Thoracic aorta (tissue), 2 donors: Measurements from ENCODE around the gene OTUD4. TPM values are rescaled to one million over a fixed set of nuclear protein-coding genes. Genes with fewer than 3 reads are reported as not detected.

Experiments
- ATAC-seq: fragments of 150-250 bp; one replicate; pipeline ENCODE4 v1.8.0; 2017; ENCODE audit warnings: low read depth; ENCODE audit not compliant: insufficient number of reproducible peaks, low FRiP score
- DNase-seq: peaks from one replicate; pipeline ENCODE4 v3.0.0-alpha.2; 2020; ENCODE audit warnings: low spot score
- H3K27ac ChIP-seq, 2 donors: fragments of 200-600 bp; sonication (generic); 1 replicate in 1 of 2; 2 replicates in 1 of 2; pipeline ENCODE4 v1.5.1; 2016; ENCODE audit warnings: mild to moderate bottlenecking in 2 of 2, moderate library complexity in 2 of 2
- H3K27me3 ChIP-seq: fragments of 200-600 bp; sonication (generic); replicated peaks from 2 replicates; pipeline ENCODE4 v1.6.0; 2016; ENCODE audit warnings: mild to moderate bottlenecking; ENCODE audit not compliant: insufficient read depth
- H3K36me3 ChIP-seq: fragments of 200-600 bp; sonication (generic); one replicate; pipeline ENCODE4 v1.5.1; 2016
- H3K4me1 ChIP-seq, 2 donors: fragments of 200-600 bp; sonication (generic); 1 replicate in 1 of 2; 2 replicates in 1 of 2; pipeline versions ENCODE4 v1.5.1 to v1.6.0; 2016; ENCODE audit warnings: low read depth in 2 of 2, mild to moderate bottlenecking in 1 of 2; ENCODE audit not compliant: control insufficient read depth in 1 of 2
- H3K4me3 ChIP-seq: fragments of 200-600 bp; sonication (generic); 2 replicates; pipeline ENCODE4 v1.5.1; 2016; ENCODE audit warnings: mild to moderate bottlenecking
- H3K9me3 ChIP-seq: fragments of 200-600 bp; sonication (generic); 2 replicates; pipeline ENCODE4 v1.5.1; 2016
- total RNA-seq, 2 donors: library from RNA; depleted of rRNA; stranded (reverse); fragments of >200 nt; gene quantifications; one replicate each; pipeline versions ENCODE4 v1.1.0 to v1.2.3, GENCODE V29; 2016
- TF ChIP-seq, protein P1 (sequence below): fragments of 200-600 bp; sonication (generic); IDR thresholded peaks from one replicate; pipeline ENCODE4 v1.5.1; 2019; ENCODE audit warnings: antibody characterized with exemption

The OTUD4 gene
- total RNA-seq, 2 donors from 2014 or later = 46.7 to 57.2 TPM

DNA sequence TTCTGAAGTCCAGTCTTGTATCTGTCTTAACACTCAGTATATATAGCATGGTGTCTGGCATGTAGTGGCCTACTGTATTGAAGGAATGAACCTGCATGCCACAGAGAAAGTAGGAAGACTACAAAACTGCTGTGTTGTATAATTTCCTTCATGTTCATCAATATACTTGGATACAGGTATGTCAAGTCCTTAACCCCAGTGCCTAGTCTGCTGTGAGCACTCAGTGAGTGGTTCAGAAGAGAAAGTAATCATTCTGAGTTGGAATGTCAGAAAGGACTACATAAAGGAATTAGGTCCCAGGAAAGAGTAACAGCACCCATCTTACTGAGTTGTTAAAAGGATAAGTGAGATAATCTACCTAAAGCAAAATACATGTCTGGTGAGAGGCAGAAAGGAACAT lies 50.3 kb downstream of the OTUD4 start:
- no peak for DNase-seq
- Histone ChIP-seq H3K36me3 (peaks cover 13% of the 10 kb centered on the region), H3K9me3 (no peaks in the 10 kb centered on the region), H3K27me3 (no peaks in the 10 kb centered on the region), H3K27ac (peak overlapping the region; percentile 31 to 46), H3K4me1 (peaks cover 4 to 12% of the 10 kb centered on the region in 2 donors), H3K4me3 (no peak overlapping the region)
- TF ChIP-seq, protein P1, sequence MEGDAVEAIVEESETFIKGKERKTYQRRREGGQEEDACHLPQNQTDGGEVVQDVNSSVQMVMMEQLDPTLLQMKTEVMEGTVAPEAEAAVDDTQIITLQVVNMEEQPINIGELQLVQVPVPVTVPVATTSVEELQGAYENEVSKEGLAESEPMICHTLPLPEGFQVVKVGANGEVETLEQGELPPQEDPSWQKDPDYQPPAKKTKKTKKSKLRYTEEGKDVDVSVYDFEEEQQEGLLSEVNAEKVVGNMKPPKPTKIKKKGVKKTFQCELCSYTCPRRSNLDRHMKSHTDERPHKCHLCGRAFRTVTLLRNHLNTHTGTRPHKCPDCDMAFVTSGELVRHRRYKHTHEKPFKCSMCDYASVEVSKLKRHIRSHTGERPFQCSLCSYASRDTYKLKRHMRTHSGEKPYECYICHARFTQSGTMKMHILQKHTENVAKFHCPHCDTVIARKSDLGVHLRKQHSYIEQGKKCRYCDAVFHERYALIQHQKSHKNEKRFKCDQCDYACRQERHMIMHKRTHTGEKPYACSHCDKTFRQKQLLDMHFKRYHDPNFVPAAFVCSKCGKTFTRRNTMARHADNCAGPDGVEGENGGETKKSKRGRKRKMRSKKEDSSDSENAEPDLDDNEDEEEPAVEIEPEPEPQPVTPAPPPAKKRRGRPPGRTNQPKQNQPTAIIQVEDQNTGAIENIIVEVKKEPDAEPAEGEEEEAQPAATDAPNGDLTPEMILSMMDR = no peak
- no peak for ATAC-seq

DNA sequence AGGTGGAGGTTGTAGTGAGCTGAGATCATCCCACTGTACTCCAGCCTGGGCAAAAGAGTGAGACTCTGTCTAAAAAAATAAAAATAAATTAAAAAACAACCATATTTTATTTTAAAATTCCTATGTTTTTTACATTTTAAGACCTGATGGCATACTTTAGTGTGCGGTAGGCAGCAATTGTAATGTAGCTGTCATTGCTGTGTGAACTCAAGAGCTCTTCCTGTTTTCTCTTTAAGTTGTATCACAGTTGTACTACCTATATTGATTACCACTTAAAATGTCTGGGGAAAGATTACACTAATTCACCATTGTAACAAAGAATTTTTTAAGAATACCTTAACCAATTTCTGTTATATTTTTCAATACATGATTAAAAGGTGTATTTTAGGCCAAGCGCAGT lies 55.0 kb downstream of the OTUD4 start:
- no peaks in the 10 kb centered on the region for H3K9me3 ChIP-seq
- H3K4me1 ChIP-seq = no peaks in the 10 kb centered on the region
- peaks cover 22% of the 10 kb centered on the region for H3K36me3 ChIP-seq
- no peak overlapping the region for H3K4me3 ChIP-seq
- H3K27me3 ChIP-seq = no peaks in the 10 kb centered on the region
- H3K27ac ChIP-seq = no peak overlapping the region
- TF ChIP-seq, protein P1 = no peak
- DNase-seq = no peak
- ATAC-seq = no peak

DNA sequence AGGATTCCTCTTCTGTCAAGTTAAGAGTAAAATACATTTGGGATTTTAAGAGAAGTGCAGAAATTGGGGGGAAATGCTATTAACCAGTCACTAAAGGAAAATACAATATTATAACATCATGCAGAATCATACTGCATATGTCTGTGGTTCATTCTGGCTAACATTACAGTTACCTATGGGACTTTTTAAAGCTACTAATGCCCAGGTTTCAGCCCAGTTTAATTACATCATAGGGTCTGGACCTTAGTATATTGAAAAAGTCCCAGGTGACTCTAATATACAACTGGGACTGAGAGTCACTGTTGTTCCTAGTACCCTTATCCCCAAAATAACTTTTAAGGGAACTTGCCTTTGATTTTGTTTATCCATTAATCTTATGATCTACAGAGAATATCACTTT lies 72.3 kb downstream of the OTUD4 start:
- peaks cover 39% of the 10 kb centered on the region for H3K36me3 ChIP-seq
- H3K4me3 ChIP-seq = no peak overlapping the region
- ATAC-seq = no peak
- TF ChIP-seq, protein P1 = no peak
- H3K9me3 ChIP-seq = no peaks in the 10 kb centered on the region
- H3K27ac ChIP-seq = no peak overlapping the region
- no peaks in the 10 kb centered on the region for H3K27me3 ChIP-seq
- H3K4me1 ChIP-seq = peaks cover 0 to 2% of the 10 kb centered on the region in 2 donors
- no peak for DNase-seq

DNA sequence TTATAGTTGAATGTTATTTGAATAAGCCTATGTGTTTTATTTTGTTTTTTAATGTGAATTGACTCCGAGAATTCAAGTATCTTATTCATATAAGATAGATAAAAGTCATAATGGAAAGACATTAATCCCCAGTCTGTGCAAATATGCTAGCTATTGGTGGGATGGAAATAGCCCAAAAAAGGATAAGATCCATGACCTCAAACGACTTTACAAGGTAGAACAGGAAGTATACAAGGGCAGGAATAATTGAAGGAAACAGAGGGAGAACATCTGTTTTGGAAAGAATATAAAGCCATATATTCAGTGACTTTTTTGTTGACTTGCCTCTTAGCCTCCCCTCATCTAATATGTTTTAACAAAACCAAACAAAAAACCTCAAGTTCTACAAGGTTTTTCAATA lies 73.3 kb downstream of the OTUD4 start:
- Histone ChIP-seq H3K36me3 (peaks cover 31% of the 10 kb centered on the region), H3K27me3 (no peaks in the 10 kb centered on the region), H3K4me3 (no peak overlapping the region), H3K27ac (no peak overlapping the region), H3K4me1 (peaks cover 0 to 9% of the 10 kb centered on the region in 2 donors), H3K9me3 (no peaks in the 10 kb centered on the region)
- ATAC-seq = no peak
- TF ChIP-seq, protein P1 = no peak
- no peak for DNase-seq

DNA sequence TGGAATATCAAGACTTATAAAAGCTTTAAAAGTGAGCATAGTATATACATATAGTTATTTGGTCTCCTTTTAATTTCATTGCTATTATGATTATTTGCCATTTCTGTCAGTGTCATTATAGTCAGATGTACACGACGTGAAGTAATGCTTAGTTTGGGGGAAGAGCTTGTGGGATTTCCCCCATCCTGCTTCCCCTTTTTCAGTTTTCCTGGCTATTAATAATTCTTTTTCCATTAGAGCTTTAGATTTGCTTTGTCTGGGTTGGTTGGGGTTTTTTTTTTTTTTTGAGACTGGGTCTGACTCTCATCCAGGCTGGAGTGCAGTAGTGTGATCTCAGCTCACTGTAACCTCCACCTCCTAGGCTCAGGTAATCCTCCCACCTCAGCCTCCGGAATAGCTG lies 76.9 kb downstream of the OTUD4 start:
- Histone ChIP-seq H3K4me3 (no peak overlapping the region), H3K27ac (no peak overlapping the region), H3K9me3 (no peaks in the 10 kb centered on the region), H3K36me3 (peaks cover 6% of the 10 kb centered on the region), H3K4me1 (peaks cover 14 to 37% of the 10 kb centered on the region in 2 donors), H3K27me3 (no peaks in the 10 kb centered on the region)
- ATAC-seq (no peak), DNase-seq (no peak)
- TF ChIP-seq, protein P1 = no peak
